Measurements from ENCODE around the gene CZIB.

The CZIB gene

GRCh38 chr1:53182111-53182593 lies 38.3 kb downstream of the CZIB start:
- no peak overlapping the region for H3K4me3 ChIP-seq (ENCODE audit: low read depth, low read length)
- peak; percentile 91 for DNase-seq (ENCODE audit: low read depth)
- TF ChIP-seq, protein P1, sequence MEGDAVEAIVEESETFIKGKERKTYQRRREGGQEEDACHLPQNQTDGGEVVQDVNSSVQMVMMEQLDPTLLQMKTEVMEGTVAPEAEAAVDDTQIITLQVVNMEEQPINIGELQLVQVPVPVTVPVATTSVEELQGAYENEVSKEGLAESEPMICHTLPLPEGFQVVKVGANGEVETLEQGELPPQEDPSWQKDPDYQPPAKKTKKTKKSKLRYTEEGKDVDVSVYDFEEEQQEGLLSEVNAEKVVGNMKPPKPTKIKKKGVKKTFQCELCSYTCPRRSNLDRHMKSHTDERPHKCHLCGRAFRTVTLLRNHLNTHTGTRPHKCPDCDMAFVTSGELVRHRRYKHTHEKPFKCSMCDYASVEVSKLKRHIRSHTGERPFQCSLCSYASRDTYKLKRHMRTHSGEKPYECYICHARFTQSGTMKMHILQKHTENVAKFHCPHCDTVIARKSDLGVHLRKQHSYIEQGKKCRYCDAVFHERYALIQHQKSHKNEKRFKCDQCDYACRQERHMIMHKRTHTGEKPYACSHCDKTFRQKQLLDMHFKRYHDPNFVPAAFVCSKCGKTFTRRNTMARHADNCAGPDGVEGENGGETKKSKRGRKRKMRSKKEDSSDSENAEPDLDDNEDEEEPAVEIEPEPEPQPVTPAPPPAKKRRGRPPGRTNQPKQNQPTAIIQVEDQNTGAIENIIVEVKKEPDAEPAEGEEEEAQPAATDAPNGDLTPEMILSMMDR (conservative IDR thresholded peaks at IDR 0.05; ENCODE audit: low read depth, low read length): peak; percentile 85

GRCh38 chr1:53180951-53181350 lies 39.5 kb downstream of the CZIB start:
- TF ChIP-seq, protein P1 (conservative IDR thresholded peaks at IDR 0.05; ENCODE audit: low read depth, low read length): no peak
- no peak for DNase-seq (ENCODE audit: low read depth)
- no peak overlapping the region for H3K4me3 ChIP-seq (ENCODE audit: low read depth, low read length)

DNA sequence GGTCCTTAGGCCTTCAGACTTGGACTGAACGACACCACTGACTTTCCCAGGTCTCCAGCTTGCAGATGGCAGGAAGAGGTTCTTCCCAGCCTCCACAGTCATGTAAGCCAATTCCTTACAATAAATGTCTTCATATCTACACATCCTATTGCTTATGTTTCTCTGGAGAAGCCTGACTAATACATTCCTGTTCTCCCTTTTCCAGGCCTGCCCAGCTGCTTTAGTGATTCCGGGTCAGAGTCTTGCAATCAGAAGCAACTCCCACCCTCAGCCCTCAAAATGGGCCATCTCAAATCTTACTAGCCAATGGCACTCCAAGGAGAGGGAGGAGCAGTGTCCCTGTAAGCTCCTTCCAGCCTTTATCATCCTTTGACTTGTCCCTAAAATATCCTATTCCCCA lies 40.2 kb downstream of the CZIB start:
- TF ChIP-seq, protein P1 (conservative IDR thresholded peaks at IDR 0.05; ENCODE audit: low read depth, low read length): no peak
- no peak overlapping the region for H3K4me3 ChIP-seq (ENCODE audit: low read depth, low read length)
- no peak for DNase-seq (ENCODE audit: low read depth)

DNA sequence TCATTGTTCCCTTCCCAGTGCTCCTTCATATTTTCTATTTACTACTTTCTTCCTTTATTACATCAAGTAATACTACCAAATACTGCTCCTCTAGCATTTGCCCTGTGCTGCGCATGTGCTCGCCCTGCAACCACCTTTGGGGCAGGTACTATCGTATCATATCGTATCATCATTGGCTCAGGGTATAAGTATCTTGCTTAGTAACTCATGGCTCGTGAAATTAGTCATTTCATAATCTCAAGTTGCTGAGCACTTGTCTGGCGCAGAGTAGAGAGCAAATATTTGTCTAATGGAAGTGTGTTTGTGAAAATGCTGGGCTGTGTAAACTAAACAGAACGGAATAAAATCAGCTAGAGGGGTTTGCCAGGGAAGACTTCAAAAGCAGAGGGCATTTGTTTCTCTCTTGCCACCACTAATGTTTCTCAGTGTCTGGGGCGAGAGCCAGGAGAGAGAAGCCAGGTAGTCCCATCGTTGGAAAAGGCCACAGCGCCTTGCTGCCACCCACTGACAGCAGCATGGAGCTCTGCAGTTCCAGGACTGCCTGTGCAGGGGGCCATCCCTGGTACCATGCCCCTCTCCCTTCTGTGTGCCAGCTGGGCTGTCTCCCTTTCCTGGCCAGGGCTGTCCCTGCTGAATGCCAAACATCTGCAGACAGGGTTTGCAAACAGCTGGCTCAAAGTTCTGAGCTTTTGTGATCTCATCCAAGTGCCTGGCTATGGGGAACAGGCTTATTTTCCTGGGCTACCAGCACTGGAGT lies 43.8 kb downstream of the CZIB start:
- no peak overlapping the region for H3K4me3 ChIP-seq (ENCODE audit: low read depth, low read length)
- peak; percentile 41 for DNase-seq (ENCODE audit: low read depth)
- TF ChIP-seq, protein P1 (conservative IDR thresholded peaks at IDR 0.05; ENCODE audit: low read depth, low read length): peak; percentile 41

DNA sequence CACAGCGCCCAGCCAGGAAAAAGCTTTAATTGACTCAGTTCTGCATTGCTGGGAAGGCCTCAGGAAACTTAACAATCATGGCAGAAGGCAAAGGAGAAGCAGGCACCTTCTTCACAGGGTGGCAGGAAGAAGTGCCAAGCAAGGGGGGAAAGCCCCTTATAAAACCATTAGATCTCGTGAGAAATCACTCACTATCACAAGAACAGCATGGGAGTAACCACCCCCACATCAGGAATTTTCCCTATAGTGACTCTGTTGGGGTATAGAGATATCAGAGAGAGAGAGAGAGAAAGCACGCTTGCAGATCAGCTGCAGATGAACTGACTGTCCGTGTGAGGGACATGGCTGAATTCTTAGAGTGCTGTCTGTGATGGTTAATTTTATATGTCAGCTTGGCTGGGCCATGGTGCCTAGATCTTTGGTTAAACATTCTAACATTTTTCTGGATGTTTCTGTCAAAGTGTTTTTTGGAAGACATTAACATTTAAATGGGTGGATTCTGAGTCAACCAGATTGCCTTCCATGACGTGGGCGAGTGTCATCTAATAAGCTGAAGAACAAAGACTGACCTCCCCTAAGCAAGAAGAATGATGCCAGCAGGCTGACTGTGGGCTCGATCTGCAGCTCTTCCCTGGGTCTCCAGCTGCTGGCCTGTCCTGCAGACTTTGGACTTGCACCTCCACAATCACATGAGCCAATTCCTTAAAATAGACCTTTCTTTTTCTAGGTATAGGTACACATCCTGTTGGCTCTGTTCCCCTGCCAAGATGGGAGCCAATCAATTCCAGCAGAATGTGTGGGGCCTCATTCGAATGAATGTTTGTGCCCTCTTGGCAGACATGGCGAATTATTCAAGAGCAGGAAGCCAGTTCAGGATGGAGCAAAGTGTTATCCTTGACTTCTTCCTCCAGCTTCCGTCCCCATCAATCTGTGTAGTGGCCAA lies 45.2 kb downstream of the CZIB start:
- TF ChIP-seq, protein P1 (conservative IDR thresholded peaks at IDR 0.05; ENCODE audit: low read depth, low read length): no peak
- H3K4me3 ChIP-seq (ENCODE audit: low read depth, low read length): no peak overlapping the region
- no peak for DNase-seq (ENCODE audit: low read depth)

GRCh38 chr1:53172426-53173128 lies 47.9 kb downstream of the CZIB start:
- no peak overlapping the region for H3K4me3 ChIP-seq (ENCODE audit: low read depth, low read length)
- peak; percentile 31 for DNase-seq (ENCODE audit: low read depth)
- TF ChIP-seq, protein P1 (conservative IDR thresholded peaks at IDR 0.05; ENCODE audit: low read depth, low read length): peak; percentile 36

All from choroid plexus epithelial cell (primary cell).